ENCODE results near the gene GTF2H4.
"Not testable (repeated sequence)": the region's sequence is repeated elsewhere in the genome, so short reads cannot be mapped to it uniquely, and the experiment has no call there.

Gene GTF2H4

GRCh38 chr6:30907758-30908591 is at the start of gene GTF2H4:
Gene GTF2H4, plus strand, starts transcription at chr6:30908207.
- peak; percentile 93 to 96 for DNase-seq (ENCODE audit: low read depth in 2 of 2)

GRCh38 chr6:30859726-30860125 is 48.3 kb upstream of the GTF2H4 start:
- DNase-seq (ENCODE audit: low read depth in 2 of 2): not testable (repeated sequence)

GRCh38 chr6:30861257-30862048 is 46.6 kb upstream of the GTF2H4 start:
- DNase-seq (ENCODE audit: low read depth in 2 of 2): no peak

GRCh38 chr6:30862156-30862875 is 45.7 kb upstream of the GTF2H4 start:
- DNase-seq (ENCODE audit: low read depth in 2 of 2): no peak

- DNase-seq (ENCODE audit: low read depth in 2 of 2): no peak
Measured at GRCh38 chr6:30864325-30864724, 43.7 kb upstream of the GTF2H4 start.

GRCh38 chr6:30869241-30869749 is 38.7 kb upstream of the GTF2H4 start:
- not testable (repeated sequence) for DNase-seq (ENCODE audit: low read depth in 2 of 2)

GRCh38 chr6:30870546-30870945 is 37.5 kb upstream of the GTF2H4 start:
- DNase-seq (ENCODE audit: low read depth in 2 of 2): no peak

- DNase-seq (ENCODE audit: low read depth in 2 of 2): no peak
Measured at GRCh38 chr6:30871592-30872183, 36.3 kb upstream of the GTF2H4 start.

GRCh38 chr6:30873137-30873640 is 34.8 kb upstream of the GTF2H4 start:
- DNase-seq (ENCODE audit: low read depth in 2 of 2): no peak

- DNase-seq (ENCODE audit: low read depth in 2 of 2): not testable (repeated sequence)
Measured at GRCh38 chr6:30873795-30874194, 34.2 kb upstream of the GTF2H4 start.

- no peak for DNase-seq (ENCODE audit: low read depth in 2 of 2)
Measured at GRCh38 chr6:30875244-30876038, 32.6 kb upstream of the GTF2H4 start.

- DNase-seq (ENCODE audit: low read depth in 2 of 2): no peak
Measured at GRCh38 chr6:30876039-30876730, 31.8 kb upstream of the GTF2H4 start.

- peak; percentile 49 to 74 for DNase-seq (ENCODE audit: low read depth in 2 of 2)
Measured at GRCh38 chr6:30877419-30878262, 30.4 kb upstream of the GTF2H4 start.

GRCh38 chr6:30879684-30880427 is 28.2 kb upstream of the GTF2H4 start:
- no peak for DNase-seq (ENCODE audit: low read depth in 2 of 2)

GRCh38 chr6:30880698-30881252 is 27.2 kb upstream of the GTF2H4 start:
- no peak for DNase-seq (ENCODE audit: low read depth in 2 of 2)

- no peak for DNase-seq (ENCODE audit: low read depth in 2 of 2)
Measured at GRCh38 chr6:30881392-30882203, 26.4 kb upstream of the GTF2H4 start.

- no peak for DNase-seq (ENCODE audit: low read depth in 2 of 2)
Measured at GRCh38 chr6:30882204-30882758, 25.7 kb upstream of the GTF2H4 start.

All from stimulated activated CD4-positive, alpha-beta T cell treated with anti-CD3 and anti-CD28 coated beads, Interleukin-12 subunit alpha, Interleukin-12 subunit beta, amount 100 ng/mL, for 24 hours (primary cell).